ENCODE data around the gene CGNL1.

DNA sequence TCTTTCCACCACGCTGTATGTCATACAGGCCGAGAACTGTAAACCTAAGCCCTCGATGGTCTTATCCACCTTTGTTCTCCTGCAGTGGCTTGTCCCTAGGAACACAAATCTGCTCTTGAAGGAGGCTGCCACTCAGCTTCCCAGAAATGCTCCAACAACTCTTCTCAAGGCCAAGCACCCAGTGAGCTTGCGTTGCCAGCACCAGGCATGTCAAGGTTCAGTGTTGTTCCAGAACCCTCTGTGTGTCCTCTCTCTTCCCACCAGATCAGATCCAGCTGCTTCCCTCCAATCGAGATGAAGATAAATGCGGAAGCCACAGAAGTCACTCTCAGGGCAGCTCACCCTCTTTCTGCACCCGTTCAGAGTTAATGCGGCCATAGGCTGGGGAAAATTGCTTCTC is 204.1 kb downstream of the CGNL1 start:
- no peak for TF ChIP-seq POLR2A (IDR thresholded peaks at IDR 0.05)
- no peak for TF ChIP-seq CTCF (IDR thresholded peaks at IDR 0.05)
